BLaER1 treated with 17β-estradiol and CSF1 and Interleukin-3, amounts not matched to agents 10 nM and 100 nM (cell line): ENCODE results near the gene GLIS1.

Experiments used
- H3K27ac ChIP-seq, 11 experiments: shearing (Covaris generic); formaldehyde crosslinking; 2 replicates each; pipeline ENCODE4 v1.8.1; 2022
- H3K27me3 ChIP-seq, 11 experiments: shearing (Covaris generic); formaldehyde crosslinking; 2 replicates each; pipeline ENCODE4 v1.8.1; 2022
- H3K36me3 ChIP-seq, 11 experiments: shearing (Covaris generic); formaldehyde crosslinking; 2 replicates each; pipeline ENCODE4 v1.8.1; 2022
- H3K4me1 ChIP-seq, 10 experiments: shearing (Covaris generic); formaldehyde crosslinking; 2 replicates each; pipeline ENCODE4 v1.8.1; 2022
- H3K4me2 ChIP-seq, 11 experiments: shearing (Covaris generic); formaldehyde crosslinking; 2 replicates each; pipeline ENCODE4 v1.8.1; 2022
- H3K4me3 ChIP-seq, 10 experiments: shearing (Covaris generic); formaldehyde crosslinking; 2 replicates each; pipeline ENCODE4 v1.8.1; 2022
- H3K9ac ChIP-seq, 11 experiments: shearing (Covaris generic); formaldehyde crosslinking; 2 replicates each; pipeline ENCODE4 v1.8.1; 2022
- H3K9me3 ChIP-seq, 11 experiments: shearing (Covaris generic); formaldehyde crosslinking; replicated peaks in 1 of 11; 2 replicates each; pipeline ENCODE4 v1.8.1; 2022
- H4K20me1 ChIP-seq, 11 experiments: shearing (Covaris generic); formaldehyde crosslinking; 2 replicates each; pipeline ENCODE4 v1.8.1; 2022
- Cebpa-rat ChIP-seq, 11 experiments: shearing (Covaris generic); IDR thresholded peaks; 2 replicates each; pipeline ENCODE4 v1.8.1; 2022

Gene GLIS1

GRCh38 chr1:53495633-53496345, 243.2 kb downstream of the GLIS1 start:
- Histone ChIP-seq H4K20me1 (0 out of 22 replicates have a peak, but pooled peaks cover 0 to 10% (median 0%) of the 10 kb centered on the region in 11 experiments), H3K9ac (no peak overlapping the region), H3K27me3 (no peaks in the 10 kb centered on the region), H3K4me1 (peaks cover 14 to 27% (median 22%) of the 10 kb centered on the region in 10 experiments), H3K4me2 (peak overlapping the region in 1 of 11 experiments; percentile 2; a peak in 1 of 22 replicates), H3K27ac (no peak overlapping the region), H3K36me3 (no peaks in the 10 kb centered on the region), H3K9me3 (no peaks in the 10 kb centered on the region), H3K4me3 (no peak overlapping the region)
- no peak for TF ChIP-seq Cebpa-rat (IDR thresholded peaks at IDR 0.05)

- no peaks in the 10 kb centered on the region for H3K27me3 ChIP-seq
- no peak for TF ChIP-seq Cebpa-rat (IDR thresholded peaks at IDR 0.05)
- no peaks in the 10 kb centered on the region for H3K36me3 ChIP-seq
- peaks cover 0 to 3% (median 0%) of the 10 kb centered on the region in 10 experiments; a peak in 4 of 20 replicates for H3K4me1 ChIP-seq
- H3K4me2 ChIP-seq: no peak overlapping the region
- no peak overlapping the region for H3K9ac ChIP-seq
- no peak overlapping the region for H3K4me3 ChIP-seq
- H3K9me3 ChIP-seq: no peaks in the 10 kb centered on the region; a peak in 1 of 22 replicates
- H3K27ac ChIP-seq: no peak overlapping the region
- no peaks in the 10 kb centered on the region for H4K20me1 ChIP-seq
Observed at GRCh38 chr1:53490351-53490750, 248.6 kb downstream of the GLIS1 start.

GRCh38 chr1:53486395-53487026, 252.5 kb downstream of the GLIS1 start:
- Histone ChIP-seq H3K27me3 (no peaks in the 10 kb centered on the region), H4K20me1 (no peaks in the 10 kb centered on the region; a peak in 1 of 22 replicates), H3K9me3 (no peaks in the 10 kb centered on the region; a peak in 1 of 22 replicates), H3K27ac (no peak overlapping the region), H3K4me1 (peaks cover 0 to 12% (median 0%) of the 10 kb centered on the region in 10 experiments; a peak in 8 of 20 replicates), H3K9ac (no peak overlapping the region), H3K4me2 (no peak overlapping the region), H3K4me3 (no peak overlapping the region), H3K36me3 (no peaks in the 10 kb centered on the region)
- TF ChIP-seq Cebpa-rat (IDR thresholded peaks at IDR 0.05): no peak

GRCh38 chr1:53485478-53486394, 253.2 kb downstream of the GLIS1 start:
- no peak for TF ChIP-seq Cebpa-rat (IDR thresholded peaks at IDR 0.05)
- no peaks in the 10 kb centered on the region for H3K36me3 ChIP-seq
- no peaks in the 10 kb centered on the region for H3K27me3 ChIP-seq
- H3K9me3 ChIP-seq: no peaks in the 10 kb centered on the region; a peak in 1 of 22 replicates
- H3K27ac ChIP-seq: no peak overlapping the region
- H4K20me1 ChIP-seq: no peaks in the 10 kb centered on the region; a peak in 1 of 22 replicates
- peaks cover 0 to 12% (median 0%) of the 10 kb centered on the region in 10 experiments; a peak in 8 of 20 replicates for H3K4me1 ChIP-seq
- H3K9ac ChIP-seq: no peak overlapping the region
- H3K4me2 ChIP-seq: peak overlapping the region in 9 of 11 experiments; percentile 11 to 46 (median 37); a peak in 11 of 22 replicates
- no peak overlapping the region for H3K4me3 ChIP-seq

GRCh38 chr1:53484705-53485477, 254.1 kb downstream of the GLIS1 start:
- Histone ChIP-seq H3K9ac (no peak overlapping the region), H3K36me3 (no peaks in the 10 kb centered on the region), H3K27ac (no peak overlapping the region), H3K9me3 (no peaks in the 10 kb centered on the region; a peak in 1 of 22 replicates), H3K4me3 (no peak overlapping the region), H4K20me1 (no peaks in the 10 kb centered on the region; a peak in 1 of 22 replicates), H3K4me1 (peaks cover 0 to 12% (median 0%) of the 10 kb centered on the region in 10 experiments; a peak in 8 of 20 replicates), H3K27me3 (no peaks in the 10 kb centered on the region), H3K4me2 (no peak overlapping the region)
- TF ChIP-seq Cebpa-rat (IDR thresholded peaks at IDR 0.05): no peak

- H3K27me3 ChIP-seq: no peaks in the 10 kb centered on the region
- H3K36me3 ChIP-seq: no peaks in the 10 kb centered on the region
- H3K27ac ChIP-seq: no peak overlapping the region
- no peaks in the 10 kb centered on the region for H3K9me3 ChIP-seq
- H3K4me3 ChIP-seq: no peak overlapping the region
- peaks cover 0 to 12% (median 0%) of the 10 kb centered on the region in 10 experiments; a peak in 8 of 20 replicates for H3K4me1 ChIP-seq
- no peaks in the 10 kb centered on the region; a peak in 1 of 22 replicates for H4K20me1 ChIP-seq
- TF ChIP-seq Cebpa-rat (IDR thresholded peaks at IDR 0.05): no peak
- no peak overlapping the region for H3K4me2 ChIP-seq
- H3K9ac ChIP-seq: peak overlapping the region in 1 of 11 experiments; percentile 33; a peak in 1 of 22 replicates
Observed at GRCh38 chr1:53483656-53484055, 255.3 kb downstream of the GLIS1 start.

- Histone ChIP-seq H3K4me2 (peak overlapping the region in 2 of 11 experiments; percentile 14 to 25; a peak in 2 of 22 replicates), H4K20me1 (no peaks in the 10 kb centered on the region; a peak in 1 of 22 replicates), H3K27me3 (no peaks in the 10 kb centered on the region), H3K36me3 (no peaks in the 10 kb centered on the region), H3K9me3 (no peaks in the 10 kb centered on the region), H3K4me3 (no peak overlapping the region), H3K9ac (no peak overlapping the region), H3K4me1 (peaks cover 0 to 12% (median under 1%) of the 10 kb centered on the region in 10 experiments; a peak in 10 of 20 replicates), H3K27ac (no peak overlapping the region)
- no peak for TF ChIP-seq Cebpa-rat (IDR thresholded peaks at IDR 0.05)
Observed at GRCh38 chr1:53483170-53483569, 255.8 kb downstream of the GLIS1 start.
